Measurements from ENCODE around the gene PRKD1. TPM values are rescaled to one million over a fixed set of nuclear protein-coding genes. Genes with fewer than 3 reads are reported as not detected.
"Not testable (repeated sequence)": the region's sequence is repeated elsewhere in the genome, so short reads cannot be mapped to it uniquely, and the experiment has no call there.

PRKD1 gene
- total RNA-seq, 2 experiments from 2014 or later = not detected

DNA sequence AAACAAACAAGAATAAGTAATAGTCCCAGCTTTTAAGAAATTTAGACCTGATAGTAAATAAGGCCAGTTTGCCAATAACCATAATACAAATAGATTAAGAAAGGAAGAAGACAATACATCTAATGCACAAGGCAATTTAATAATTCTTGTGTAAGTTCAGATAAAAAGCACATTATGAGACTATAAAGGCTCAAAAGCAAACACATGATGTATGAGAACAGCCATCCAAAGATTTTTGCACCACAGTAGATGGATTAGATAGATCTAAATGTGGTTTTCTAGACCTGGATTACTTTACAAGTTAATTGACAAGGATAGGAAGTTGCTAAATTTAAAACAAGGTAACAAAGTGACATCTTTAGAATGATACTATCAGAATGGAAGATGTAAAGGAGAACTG lies 125.4 kb downstream of the PRKD1 start:
- ChIA-PET CTCF (no interaction called here), POLR2A (no interaction called here)

DNA sequence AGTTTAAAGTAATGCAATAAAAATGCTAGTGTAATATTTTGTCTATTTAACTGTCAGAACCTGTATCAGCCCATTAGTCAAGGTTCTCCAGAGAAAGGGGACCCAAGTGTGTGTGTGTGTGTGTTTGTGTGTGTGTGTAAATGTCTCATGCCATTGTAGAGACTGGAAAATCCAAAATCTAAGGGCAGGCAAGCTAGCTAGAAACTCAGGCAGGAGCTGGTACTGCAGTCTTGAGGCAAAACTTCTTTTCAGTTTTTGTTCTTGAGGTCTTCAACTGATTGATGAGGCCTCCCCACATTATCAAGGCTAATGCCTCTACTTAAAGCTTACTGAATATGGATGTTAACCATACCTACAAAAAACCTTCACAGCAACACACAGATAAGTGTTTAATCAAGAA lies 126.7 kb downstream of the PRKD1 start:
- ChIA-PET POLR2A (no interaction called here), CTCF (no interaction called here)

DNA sequence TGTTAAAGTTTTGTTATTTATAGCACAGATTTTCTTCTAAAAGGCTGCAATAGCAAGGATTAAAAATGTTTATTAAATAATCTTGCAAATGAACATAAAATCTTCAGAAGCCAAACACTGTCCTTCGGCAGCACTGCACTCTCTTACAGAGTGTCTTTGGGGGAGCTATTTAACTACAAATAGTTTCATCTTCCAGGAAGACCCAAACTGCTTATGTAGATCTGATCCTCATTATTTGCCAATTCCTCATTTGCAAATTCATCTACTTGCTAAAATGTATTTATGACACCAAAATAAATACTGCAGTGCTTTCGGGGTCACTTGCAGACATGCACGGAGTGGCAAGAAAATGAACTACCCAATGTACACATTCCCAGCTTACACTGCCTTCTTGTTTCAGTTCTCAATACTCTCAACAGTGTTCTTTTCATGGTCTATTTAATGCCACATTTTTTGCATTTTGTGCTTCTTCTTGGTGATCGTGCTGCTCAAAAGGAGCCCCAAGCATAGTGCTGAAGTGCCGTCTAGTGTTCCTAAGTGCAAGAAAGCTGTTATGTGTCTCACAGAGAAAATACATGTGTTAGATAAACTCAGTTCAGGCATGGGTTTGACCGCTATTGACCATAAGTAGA lies 128.1 kb downstream of the PRKD1 start:
- CTCF ChIA-PET = no interaction called here
- POLR2A ChIA-PET = no interaction called here

DNA sequence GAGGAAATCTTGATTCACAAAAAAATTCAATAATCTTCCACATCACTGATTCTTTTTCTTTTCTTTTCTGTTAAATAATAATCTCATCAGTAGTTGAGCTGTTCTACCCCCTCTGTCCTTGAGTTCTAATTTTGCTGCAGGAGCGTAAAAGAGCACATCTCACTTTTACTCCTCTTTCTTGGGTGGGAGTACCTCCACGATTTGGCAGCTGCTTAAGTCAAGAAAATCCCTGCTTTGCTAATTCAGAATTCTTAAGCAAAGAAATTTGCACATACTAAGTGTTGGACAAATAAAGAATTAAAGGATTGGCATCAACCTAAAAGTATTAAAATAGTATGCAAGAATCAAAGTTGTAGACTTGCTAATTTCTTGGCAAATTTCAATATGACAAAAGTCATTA lies 128.8 kb downstream of the PRKD1 start:
- ChIA-PET POLR2A (no interaction called here), CTCF (no interaction called here)

DNA sequence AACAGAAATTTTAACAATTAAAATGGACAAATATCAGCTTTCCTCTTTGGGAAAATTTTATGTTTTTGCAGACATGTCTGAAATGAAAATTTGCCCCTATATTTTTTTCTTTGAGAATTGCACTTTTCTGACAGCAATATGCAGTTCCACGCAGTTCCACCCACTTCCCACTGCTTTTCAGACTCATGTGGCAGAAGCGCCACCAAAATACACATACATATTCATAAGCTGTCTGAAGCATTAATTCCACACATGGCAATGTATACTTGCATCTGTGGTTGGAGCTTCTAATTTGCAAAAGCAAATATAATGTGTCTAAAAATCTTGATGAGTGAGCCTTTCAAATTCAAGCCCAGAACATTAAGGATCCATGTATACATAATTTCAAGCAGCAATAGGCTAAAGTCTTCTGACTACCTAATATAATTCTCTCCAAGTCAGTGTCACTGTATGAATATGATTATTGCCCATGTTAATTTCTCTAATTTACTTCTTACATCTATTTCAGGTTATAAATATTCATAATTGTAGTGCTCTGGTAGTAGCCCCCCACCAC lies 129.5 kb downstream of the PRKD1 start:
- ChIA-PET CTCF (no interaction called here), POLR2A (no interaction called here)

DNA sequence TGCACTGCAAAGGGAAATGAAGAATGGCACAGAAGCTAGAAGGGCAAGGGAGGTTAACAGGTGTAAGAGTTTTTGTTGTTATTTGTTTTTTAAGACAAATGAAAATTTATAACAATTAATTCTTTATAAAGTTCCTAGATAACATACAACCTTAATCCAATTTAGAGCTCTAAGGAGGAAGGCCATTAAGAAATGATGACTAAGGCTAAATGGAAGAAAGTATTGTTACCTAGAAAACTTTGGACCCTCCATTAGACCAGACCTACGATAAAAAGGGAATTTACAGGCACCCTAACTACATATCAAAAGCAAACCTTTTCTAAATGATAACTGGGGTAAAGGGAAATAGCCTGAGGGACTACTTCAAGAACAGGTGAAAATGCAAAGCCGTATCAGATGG lies 130.8 kb downstream of the PRKD1 start:
- ChIA-PET CTCF (no interaction called here), POLR2A (no interaction called here)

DNA sequence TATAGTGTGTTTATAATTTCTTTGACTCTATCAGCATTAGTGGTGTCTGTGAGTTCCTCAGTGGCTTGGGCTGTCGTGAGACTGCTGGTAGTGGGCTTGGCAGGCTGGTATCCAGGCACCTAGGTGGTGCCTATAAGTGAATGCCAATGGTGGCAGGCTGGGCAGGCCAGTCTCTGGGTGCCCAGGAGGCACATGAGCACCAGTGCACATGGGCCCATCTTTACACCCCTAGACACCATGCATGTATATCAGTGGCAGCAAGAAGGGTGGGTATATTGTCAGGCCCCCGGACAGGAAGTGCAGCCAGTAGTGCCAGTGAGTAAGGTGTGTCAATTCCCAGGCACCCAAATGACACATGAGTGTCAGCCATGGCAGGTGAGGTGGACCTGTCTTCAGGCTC lies 138.2 kb downstream of the PRKD1 start:
- CTCF ChIA-PET = no interaction called here
- POLR2A ChIA-PET = no interaction called here

DNA sequence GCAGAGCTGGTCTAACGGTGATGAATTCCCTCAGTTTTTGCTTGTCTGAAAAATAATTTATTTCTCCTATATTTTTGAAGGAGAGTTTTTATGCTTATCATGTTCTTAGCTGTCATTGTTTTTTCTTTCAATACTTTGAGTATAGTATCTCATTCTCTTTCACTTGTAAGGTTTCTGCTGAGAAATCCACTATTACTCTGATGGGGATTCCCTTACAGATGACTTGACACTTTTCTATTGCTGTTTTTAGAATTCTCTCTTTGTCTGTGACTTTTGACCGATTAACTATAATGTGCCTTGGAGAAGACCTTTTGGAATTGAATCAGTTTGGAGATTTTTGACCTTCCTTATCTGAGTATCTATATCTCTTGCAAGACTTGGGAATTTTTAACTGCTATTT lies 139.6 kb downstream of the PRKD1 start:
- POLR2A ChIA-PET = no interaction called here
- CTCF ChIA-PET = no interaction called here

DNA sequence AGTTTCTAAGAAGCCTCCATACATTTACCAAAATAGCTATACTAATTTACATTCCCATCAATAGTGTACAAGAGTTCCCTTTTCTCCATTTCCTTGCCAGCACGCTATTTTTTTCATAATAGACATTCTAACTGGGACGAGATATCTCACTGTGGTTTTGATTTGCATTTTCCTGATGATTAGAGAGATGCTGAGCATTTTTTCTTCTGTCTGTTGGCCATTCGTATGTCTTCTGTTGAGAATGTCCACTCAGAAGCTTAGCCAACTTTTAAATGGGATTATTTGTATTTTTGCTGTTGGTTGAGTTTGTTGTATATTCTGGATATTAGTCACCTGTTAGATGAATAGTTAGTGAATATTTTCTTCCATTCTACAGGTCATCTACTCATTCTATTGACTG lies 144.1 kb downstream of the PRKD1 start:
- ChIA-PET POLR2A (no interaction called here), CTCF (no interaction called here)

DNA sequence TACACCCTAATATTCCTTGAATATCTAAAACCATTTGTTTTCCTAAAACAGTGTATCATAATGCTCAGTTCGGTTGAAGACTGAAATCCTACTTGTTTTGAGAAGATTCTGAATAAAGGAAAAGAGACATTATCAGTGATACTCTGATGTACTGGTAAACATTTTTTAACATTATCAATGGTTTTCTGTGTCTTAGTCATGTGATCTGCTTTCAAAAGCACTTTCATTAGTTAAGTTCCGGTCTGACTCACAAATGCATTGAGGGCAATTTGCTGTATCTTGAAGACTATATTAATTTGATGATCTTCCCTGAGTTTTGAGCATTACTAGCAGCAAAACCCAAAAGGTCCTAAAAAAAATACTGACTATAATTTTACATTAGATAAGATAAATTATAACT lies 145.6 kb downstream of the PRKD1 start:
- CTCF ChIA-PET = no interaction called here
- POLR2A ChIA-PET = no interaction called here

DNA sequence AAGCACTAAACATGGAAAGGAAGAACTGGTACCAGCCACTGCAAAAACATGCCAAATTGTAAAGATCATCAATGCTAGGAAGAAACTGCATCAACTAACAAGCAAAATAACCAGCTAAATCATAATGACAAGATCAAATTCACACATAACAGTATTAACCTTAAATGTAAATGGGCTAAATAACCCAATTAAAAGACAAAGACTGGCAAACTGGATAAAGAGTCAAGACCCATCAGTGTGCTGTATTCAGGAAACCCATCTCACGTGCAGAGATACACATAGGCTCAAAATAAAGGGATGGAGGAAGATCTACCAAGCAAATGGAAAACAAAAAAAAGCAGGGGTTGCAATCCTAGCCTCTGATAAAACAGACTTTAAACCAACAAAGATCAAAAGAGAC lies 150.5 kb downstream of the PRKD1 start:
- POLR2A ChIA-PET, CTCF ChIA-PET: not testable (repeated sequence)

DNA sequence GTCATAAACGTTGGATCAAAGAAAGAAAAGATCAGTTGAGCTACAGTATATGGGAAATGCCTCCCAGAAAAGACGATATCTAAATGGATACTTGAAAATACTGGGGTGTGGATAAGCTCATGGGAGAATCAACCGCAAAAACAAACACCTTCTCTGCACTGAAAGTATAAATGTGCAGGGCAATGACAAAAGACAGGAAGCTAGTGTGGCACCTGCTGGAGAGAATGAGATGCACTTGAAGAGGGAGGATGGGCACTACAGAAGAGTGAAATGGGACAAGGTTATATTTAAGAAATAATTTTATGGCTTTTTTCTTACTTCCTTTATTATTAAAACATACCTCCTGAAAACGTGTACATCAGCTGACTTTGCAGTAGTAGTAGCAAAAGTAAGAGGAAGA lies 153.7 kb downstream of the PRKD1 start:
- POLR2A ChIA-PET = no interaction called here

DNA sequence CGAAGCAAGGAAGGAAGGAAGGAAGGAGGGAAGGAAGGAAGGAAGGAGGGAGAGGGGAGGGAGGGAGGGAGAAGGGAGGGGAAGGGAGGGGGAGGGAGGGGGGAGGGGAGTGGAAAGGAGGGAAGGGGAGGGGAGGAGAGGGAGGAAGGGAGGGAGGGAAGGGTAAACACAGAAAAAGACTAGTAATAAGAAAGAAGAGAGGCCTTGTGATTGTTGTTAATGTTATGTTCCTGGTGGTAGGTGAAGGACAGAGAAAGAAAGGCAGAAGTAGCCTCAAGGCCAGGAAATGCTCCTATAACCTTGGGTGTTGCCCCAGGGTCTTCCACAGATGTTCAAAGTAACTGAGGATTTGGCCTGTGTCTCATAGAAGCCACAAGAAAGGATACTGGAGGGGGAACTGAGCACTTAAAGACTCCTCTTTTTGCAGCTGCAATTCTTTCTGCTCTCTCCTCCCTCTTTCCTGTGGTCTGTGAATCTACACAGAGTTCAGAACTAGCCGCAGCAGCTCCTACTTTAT lies 164.2 kb downstream of the PRKD1 start:
- ChIA-PET POLR2A (no interaction called here), CTCF (interaction anchor here (0.7 kb wide), 1 partner anchor 146 kb away, joined by 3 read pairs; no protein-coding TSS in a partner anchor)

More for the DNA sequence above, 153.7 kb downstream of the PRKD1 start:
- CTCF ChIA-PET = no interaction called here

DNA sequence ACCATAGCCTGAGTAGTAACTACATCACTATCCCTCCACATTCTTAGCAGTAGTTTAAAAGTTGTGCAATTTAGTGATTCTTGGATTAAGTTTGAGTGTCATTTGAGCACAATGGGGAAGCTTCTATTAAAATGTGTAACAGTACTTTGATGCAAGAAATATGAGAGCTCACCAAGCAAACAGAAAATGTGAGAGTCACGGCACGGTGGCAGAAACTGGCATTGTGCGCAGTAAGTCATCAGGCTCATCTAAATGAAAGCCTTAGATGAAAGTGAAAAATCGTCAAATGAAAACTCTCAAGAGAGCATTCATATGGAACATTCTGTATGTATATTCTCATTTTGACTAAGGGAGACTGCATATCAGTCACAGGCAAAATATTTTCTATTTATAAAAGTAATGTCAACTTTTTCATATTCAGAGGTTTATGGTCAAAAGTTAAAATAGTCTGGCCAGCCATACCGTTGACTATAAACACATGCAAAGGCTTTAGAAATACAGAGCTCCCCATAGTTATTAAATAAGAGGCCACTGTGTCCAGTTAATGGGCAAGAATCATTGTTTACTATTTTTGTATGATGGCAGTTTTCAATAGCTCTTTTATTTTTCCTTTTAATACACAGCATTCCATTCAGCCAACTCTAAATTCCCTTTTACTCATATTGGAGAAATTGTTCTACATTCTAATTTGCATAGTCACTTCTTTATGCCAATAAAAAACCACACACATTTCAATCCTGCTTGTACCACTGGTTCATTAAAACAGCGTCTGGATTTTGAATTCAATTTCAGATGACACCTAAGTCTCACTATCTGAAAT lies 167.9 kb downstream of the PRKD1 start:
- CTCF ChIA-PET = no interaction called here
- POLR2A ChIA-PET = no interaction called here

DNA sequence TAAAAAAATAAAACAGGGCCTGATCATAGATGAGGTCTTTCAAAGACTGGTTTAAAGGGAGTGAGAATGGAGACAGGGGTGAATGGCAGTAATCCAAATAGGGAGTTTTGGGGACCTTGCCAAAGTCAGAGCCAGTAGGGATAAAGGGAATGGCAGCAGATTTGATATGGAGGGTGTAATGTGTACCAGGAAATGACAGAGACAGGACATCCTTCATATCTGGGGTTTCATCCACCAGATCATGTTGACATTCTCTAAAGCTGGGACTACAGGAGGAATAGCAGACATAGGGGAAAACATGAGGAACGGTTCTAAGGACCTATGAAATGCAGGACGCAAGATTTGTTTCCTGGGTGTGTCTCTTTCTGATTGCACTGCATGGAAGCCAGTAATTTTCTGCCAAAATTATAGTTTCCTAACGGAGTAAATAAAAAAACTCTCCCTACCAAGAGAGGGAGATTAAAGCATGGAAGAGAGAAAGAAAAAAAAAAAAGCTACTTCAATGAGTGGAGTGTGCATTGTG lies 169.9 kb downstream of the PRKD1 start:
- CTCF ChIA-PET = no interaction called here
- POLR2A ChIA-PET = no interaction called here

DNA sequence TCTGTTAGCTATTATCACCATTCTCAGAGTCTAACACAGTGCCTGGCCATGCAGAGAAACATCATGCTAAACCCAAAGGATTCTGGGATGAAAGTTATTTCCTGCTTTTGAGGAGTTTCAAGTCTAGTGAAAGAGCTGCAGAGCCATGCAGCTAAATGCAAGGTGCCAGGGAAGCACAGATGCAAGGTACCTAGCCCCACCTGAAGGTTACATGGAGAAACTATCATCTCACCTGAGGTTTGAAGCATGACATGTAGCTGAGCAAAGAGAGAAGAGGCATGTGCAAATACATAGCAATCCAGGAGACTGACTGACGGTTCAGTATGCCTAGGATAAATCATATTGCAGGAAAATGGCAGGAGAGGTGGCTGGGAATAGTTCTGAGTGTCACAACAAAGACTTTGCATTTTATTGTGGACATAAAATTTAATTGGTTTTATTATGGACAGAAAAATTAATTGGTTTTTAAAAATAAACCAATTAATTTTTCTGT lies 170.4 kb downstream of the PRKD1 start:
- CTCF ChIA-PET = no interaction called here
- POLR2A ChIA-PET = no interaction called here

DNA sequence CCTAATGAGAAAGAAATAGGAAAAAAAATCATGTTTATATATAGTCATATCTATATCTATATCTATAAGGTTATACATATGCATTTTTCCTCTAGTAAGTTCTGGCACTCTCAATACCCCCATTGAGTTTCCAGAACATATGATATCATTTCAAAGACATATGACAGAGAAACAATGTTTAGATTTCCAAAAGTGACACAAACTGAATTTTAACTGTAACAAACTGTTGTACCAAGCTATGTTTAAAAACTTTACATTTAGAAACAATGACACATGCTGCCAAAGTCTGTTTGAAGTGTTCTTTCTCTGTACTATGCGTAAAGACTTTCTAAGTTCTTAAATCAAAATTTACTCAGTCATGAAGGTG lies 171.6 kb downstream of the PRKD1 start:
- CTCF ChIA-PET = no interaction called here
- POLR2A ChIA-PET = no interaction called here

DNA sequence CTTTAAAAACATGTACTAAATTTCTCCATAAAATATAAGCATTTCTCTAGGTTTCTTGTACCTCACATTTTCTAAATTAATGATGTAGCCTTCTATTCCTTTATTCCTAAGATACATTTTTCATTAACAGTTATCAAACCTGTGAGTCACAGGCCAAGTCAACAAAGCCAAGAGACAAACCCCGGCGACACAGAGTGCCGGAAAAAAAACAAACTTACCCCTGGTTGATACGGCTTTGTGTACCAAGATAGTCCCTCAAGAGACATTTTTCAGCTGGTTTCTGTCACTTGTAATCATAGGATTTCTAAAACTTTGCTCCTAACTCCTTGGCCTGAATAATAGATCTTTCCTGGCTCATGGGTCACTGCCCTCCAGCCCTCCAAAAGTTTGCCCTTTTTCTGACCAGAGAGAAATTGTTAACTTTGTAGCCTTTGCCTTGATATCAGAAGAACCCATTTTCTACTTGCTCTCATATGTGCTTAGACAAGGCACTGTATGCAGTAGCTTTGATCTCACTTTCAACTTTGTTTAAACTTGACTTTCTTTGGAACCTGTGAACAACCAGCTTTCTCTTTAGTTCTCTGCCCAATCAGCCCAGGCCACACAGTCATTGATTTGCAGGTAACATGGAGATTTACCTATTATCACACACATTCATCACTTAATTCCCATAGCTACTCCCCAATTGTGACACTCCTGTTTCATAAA lies 172.2 kb downstream of the PRKD1 start:
- POLR2A ChIA-PET = no interaction called here
- CTCF ChIA-PET = no interaction called here

DNA sequence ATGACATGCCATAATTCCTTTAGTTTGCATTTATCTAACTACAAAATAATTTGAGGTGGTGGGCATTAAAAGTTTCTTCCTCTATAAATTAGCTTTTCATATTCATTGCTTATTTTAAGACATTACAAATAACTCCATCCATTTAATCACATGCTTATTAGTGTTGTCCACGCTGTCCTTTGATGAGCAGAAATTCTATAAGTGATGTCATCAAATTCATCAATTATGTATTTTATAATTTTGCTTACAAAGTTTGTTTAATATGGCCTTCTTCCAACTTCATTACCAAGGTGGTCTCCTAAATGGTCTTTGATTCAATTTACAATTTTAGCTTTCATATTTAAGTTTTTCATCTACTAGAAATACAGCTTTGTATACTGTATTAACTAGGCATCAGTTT lies 173.5 kb downstream of the PRKD1 start:
- ChIA-PET CTCF (no interaction called here), POLR2A (no interaction called here)

DNA sequence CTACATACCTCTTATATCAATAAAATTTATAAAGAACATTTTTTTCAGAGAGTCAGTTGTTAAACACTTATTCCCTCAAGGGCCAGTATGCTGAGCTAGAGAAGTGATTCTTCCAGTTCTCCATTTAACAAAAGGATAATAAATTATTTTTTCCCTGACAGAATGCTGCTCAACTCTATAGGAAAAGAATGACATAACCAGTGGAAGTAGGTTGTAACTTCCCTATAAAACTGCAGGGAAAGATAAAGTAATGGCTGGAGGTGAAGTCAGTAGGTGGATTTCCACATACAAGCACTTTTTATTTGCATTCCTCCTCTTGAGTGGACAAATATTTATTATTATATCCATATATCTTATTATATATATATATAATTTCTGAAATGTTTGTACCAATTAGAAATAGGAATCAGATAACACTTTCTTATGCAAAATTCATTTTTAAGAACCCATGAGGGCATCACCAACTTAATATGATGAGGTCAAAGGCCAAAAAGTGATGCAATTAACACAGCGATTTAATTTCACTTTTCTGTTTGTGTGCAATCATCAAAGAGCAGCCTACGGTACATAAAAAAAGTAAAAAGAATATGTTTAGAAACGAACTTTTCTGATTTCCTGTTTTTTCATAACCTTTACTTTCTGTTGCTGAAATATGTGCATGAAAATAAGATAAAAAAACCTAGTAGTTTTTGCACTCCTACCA lies 175.3 kb downstream of the PRKD1 start:
- POLR2A ChIA-PET = no interaction called here
- CTCF ChIA-PET = no interaction called here

Data from activated CD8-positive, alpha-beta memory T cell treated with anti-CD3 and anti-CD28 coated beads for 36 hours (primary cell).